Lower leg skin (tissue), 3 donors: Measurements from ENCODE around the gene FNDC3B.

ENCODE experiments used
- POLR2A ChIP-seq, 2 donors: fragments of 450-650 bp; IDR thresholded peaks; one replicate each; pipeline ENCODE4 v1.6.1; 2016 to 2017; ENCODE audit warnings: antibody characterized with exemption in 2 of 2, mild to moderate bottlenecking in 1 of 2, moderate library complexity in 1 of 2
- TF ChIP-seq, protein P1 (sequence below), 3 donors: fragments of 450-650 bp; IDR thresholded peaks; one replicate each; pipeline ENCODE4 v1.5.1; 2016; ENCODE audit warnings: antibody characterized with exemption in 3 of 3, mild to moderate bottlenecking in 3 of 3, moderate library complexity in 2 of 3

DNA sequence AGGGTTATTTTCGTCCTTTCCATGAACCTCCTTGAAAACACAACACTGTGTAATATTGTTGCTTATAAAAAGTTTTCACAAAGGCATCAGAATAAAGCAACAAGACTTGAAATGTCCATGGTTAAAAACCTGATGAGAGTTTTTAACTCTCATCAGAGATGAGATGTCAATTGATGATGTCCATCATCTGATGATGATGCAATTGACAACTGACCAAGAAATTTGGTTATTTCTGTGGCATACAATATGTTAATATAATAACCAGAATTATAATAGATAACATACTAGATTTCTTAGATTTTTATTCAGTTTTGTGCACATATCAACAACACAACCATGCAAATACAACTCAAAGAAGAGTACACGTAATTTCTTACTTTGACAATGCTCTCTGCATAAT, 15.5 kb upstream of the FNDC3B start:
- TF ChIP-seq POLR2A (IDR thresholded peaks at IDR 0.05) = no peak
- TF ChIP-seq, protein P1, sequence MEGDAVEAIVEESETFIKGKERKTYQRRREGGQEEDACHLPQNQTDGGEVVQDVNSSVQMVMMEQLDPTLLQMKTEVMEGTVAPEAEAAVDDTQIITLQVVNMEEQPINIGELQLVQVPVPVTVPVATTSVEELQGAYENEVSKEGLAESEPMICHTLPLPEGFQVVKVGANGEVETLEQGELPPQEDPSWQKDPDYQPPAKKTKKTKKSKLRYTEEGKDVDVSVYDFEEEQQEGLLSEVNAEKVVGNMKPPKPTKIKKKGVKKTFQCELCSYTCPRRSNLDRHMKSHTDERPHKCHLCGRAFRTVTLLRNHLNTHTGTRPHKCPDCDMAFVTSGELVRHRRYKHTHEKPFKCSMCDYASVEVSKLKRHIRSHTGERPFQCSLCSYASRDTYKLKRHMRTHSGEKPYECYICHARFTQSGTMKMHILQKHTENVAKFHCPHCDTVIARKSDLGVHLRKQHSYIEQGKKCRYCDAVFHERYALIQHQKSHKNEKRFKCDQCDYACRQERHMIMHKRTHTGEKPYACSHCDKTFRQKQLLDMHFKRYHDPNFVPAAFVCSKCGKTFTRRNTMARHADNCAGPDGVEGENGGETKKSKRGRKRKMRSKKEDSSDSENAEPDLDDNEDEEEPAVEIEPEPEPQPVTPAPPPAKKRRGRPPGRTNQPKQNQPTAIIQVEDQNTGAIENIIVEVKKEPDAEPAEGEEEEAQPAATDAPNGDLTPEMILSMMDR (IDR thresholded peaks at IDR 0.05) = no peak
